Panc1 (cell line): ENCODE results near the gene MYO7B. TPM values are rescaled to one million over a fixed set of nuclear protein-coding genes. Genes with fewer than 3 reads are reported as not detected.

Source experiments
- ATAC-seq: fragments of 200-7000 bp; cut with Tn5 transposase; 2 replicates; pipeline ENCODE4 v1.9.1; 2020; ENCODE audit warnings: mild to moderate bottlenecking, moderate library complexity
- BruUV-seq: library from RNA; stranded (reverse); fragments of 400-500 nt; replicated peaks from 2 replicates; lab custom pipeline; 2021; lab: Mats Ljungman, UMichigan
- CTCF ChIA-PET: fragments of 300-600 bp; sonication (Branson Sonifier 250); formaldehyde crosslinking; loops from one replicate; lab custom pipeline; 2022; ENCODE audit warnings: antibody characterized with exemption; lab: Charles Lee
- POLR2A ChIA-PET: fragments of 300-600 bp; sonication (Branson Sonifier 250); formaldehyde crosslinking; loops from one replicate; lab custom pipeline; 2022; ENCODE audit warnings: antibody characterized with exemption; lab: Charles Lee
- DNase-seq: peaks from one replicate; pipeline ENCODE4 v3.0.0-alpha.2; 2010; ENCODE audit warnings: low read depth, low spot score
- H3K27ac ChIP-seq: 2 replicates; pipeline ENCODE4 v1.5.1; 2011; ENCODE audit warnings: mild to moderate bottlenecking, low read length, inconsistent platforms
- H3K27me3 ChIP-seq: fragments of 200-500 bp; sonication (Bioruptor generic); 2 replicates; pipeline ENCODE4 v1.6.0; 2014; ENCODE audit warnings: low read length, inconsistent platforms; ENCODE audit not compliant: control insufficient read depth, insufficient read depth
- H3K36me3 ChIP-seq: fragments of 200-500 bp; sonication (Bioruptor generic); 2 replicates; pipeline ENCODE4 v1.5.1; 2014; ENCODE audit warnings: inconsistent platforms, mild to moderate bottlenecking, low read length, moderate library complexity; ENCODE audit not compliant: control insufficient read depth, insufficient read depth
- H3K4me1 ChIP-seq: 2 replicates; pipeline ENCODE4 v1.5.1; 2011; ENCODE audit warnings: inconsistent platforms, mild to moderate bottlenecking, low read length, moderate library complexity; ENCODE audit not compliant: control insufficient read depth, insufficient read depth
- H3K4me3 ChIP-seq, 2 experiments: 2 replicates each; pipeline ENCODE4 v1.5.1; 2011 to 2012; ENCODE audit warnings: low read depth in 2 of 2, low read length in 2 of 2, mild to moderate bottlenecking in 2 of 2, inconsistent platforms in 1 of 2, moderate library complexity in 1 of 2
- H3K9me3 ChIP-seq: fragments of 200-500 bp; sonication (Bioruptor generic); 2 replicates; pipeline ENCODE4 v1.5.1; 2014; ENCODE audit warnings: low read depth, mild to moderate bottlenecking, inconsistent platforms, low read length, moderate library complexity; ENCODE audit not compliant: control insufficient read depth, insufficient read depth
- CTCF ChIP-seq: fragments of 450-650 bp; IDR thresholded peaks from 2 replicates; pipeline ENCODE4 v1.5.1; 2017; ENCODE audit warnings: mild to moderate bottlenecking
- POLR2AphosphoS5 ChIP-seq: IDR thresholded peaks from 2 replicates; pipeline ENCODE4 v1.6.1; 2012; ENCODE audit warnings: mild to moderate bottlenecking, low read depth, low read length, moderate library complexity
- REST ChIP-seq, 2 experiments: IDR thresholded peaks; 2 replicates each; pipeline ENCODE4 v1.6.1; 2011 to 2012; ENCODE audit warnings: low read depth in 2 of 2, control low read depth in 1 of 2, low read length in 1 of 2, mild to moderate bottlenecking in 1 of 2, moderate library complexity in 1 of 2; ENCODE audit not compliant: insufficient read depth in 1 of 2
- SIN3A ChIP-seq: IDR thresholded peaks from 2 replicates; pipeline ENCODE4 v1.6.1; 2012; ENCODE audit warnings: low read depth, mild to moderate bottlenecking, low read length, moderate library complexity, borderline replicate concordance; ENCODE audit not compliant: insufficient read depth
- TCF7L2 ChIP-seq: IDR thresholded peaks from 2 replicates; pipeline ENCODE4 v1.6.1; 2011; ENCODE audit warnings: mild to moderate bottlenecking, low read depth, low read length, inconsistent platforms
- in situ Hi-C: cut with HindIII; loops from 2 replicates; pipeline ENCODE4 v1.10.0; 2016; ENCODE audit warnings: low sequenced_read_pairs, low pct_unique_long_range_greater_than_20kb
- intact Hi-C: fragments of 100-400 bp; cut with micrococcal nuclease; formaldehyde crosslinking; loops from one replicate; pipeline ENCODE4 v1.10.0; 2022; ENCODE audit not compliant: unreplicated experiment
- total RNA-seq: library from RNA; stranded (reverse); gene quantifications from one replicate; pipeline ENCODE4 v1.2.1, GENCODE V29; 2021; ENCODE audit not compliant: unreplicated experiment

Gene MYO7B
- total RNA-seq, 1 experiment from 2014 or later, result 0.15 TPM

DNA sequence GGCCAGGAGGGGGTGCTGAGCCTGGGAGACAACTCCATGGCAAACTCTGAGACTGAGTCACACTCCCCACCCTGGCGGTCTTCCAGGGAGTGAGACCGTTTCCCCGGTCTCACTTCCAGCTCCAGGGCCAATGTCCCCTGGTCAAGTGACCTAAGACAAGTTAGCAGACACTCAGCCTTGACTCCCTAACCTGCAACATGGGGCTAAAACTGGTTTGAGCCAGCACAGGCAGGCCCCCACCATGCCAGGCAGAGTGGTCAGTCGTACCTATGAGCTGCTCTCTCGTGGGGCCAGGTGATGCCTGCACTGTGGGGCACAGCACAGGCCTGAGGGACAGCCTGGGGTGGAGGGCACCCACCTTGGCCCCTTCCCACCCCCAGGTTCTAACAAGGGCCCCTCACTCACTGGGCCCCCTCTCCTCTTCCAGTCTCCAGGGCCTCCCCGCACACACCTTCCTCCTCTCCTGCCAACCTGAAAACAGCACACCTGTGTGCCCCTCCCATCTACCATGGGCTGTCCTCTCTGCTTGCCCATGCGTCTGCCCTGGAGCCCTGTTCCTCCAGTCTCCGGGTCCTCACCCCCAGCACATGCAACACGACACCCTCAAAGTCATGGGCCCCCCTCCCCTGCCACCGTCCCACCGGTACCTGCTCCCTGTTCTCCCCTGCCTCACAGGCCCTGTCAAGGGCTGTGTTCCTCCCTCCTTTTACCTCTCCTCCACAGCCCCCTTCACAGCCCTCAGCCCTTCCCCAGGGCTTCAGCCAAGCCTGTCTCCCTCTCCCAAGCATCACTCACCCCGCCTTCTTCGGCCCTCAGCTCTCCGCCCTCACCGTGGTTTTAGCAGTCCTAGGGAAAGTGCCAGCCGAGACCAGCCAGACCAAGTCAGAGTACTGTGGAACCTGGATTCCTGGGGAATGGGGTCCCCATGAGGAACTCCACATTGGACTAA lies 112.0 kb downstream of the MYO7B start:
- Histone ChIP-seq H3K4me1 (peaks cover 6% of the 10 kb centered on the region; the same call in 1 of the 2 replicates), H3K27me3 (no peaks in the 10 kb centered on the region), H3K27ac (no peak overlapping the region), H3K36me3 (no peaks in the 10 kb centered on the region), H3K4me3 (no peak overlapping the region), H3K9me3 (no peaks in the 10 kb centered on the region)
- ChIA-PET POLR2A (no interaction called here), CTCF (interaction anchor here (1.5 kb wide), 1 partner anchor 56 kb away, joined by 7 read pairs; no protein-coding TSS in a partner anchor)
- ATAC-seq (no peak), DNase-seq (no peak)
- BruUV-seq, result no TSS peak
- intact Hi-C loops, result no loop called here
- in situ Hi-C loops, result no loop called here
- no peak for TF ChIP-seq SIN3A
- TF ChIP-seq POLR2AphosphoS5, result no peak
- no peak for TF ChIP-seq CTCF
- no peak for TF ChIP-seq REST (IDR thresholded peaks at IDR 0.05; ENCODE audit: insufficient read depth in 1 of 2, low read depth in 2 of 2, low read length in 1 of 2)
- TF ChIP-seq TCF7L2, result no peak

GRCh38 chr2:127648321-127648720 lies 112.8 kb downstream of the MYO7B start:
- Histone ChIP-seq H3K4me1 (peaks cover 6% of the 10 kb centered on the region; the same call in 1 of the 2 replicates), H3K4me3 (no peak overlapping the region), H3K27me3 (no peaks in the 10 kb centered on the region), H3K9me3 (no peaks in the 10 kb centered on the region), H3K36me3 (no peaks in the 10 kb centered on the region), H3K27ac (no peak overlapping the region)
- ChIA-PET POLR2A (no interaction called here), CTCF (interaction anchor here (1.5 kb wide), 1 partner anchor 57 kb away, joined by 7 read pairs; no protein-coding TSS in a partner anchor)
- ATAC-seq (no peak), DNase-seq (no peak)
- in situ Hi-C loops, result no loop called here
- intact Hi-C loops, result no loop called here
- TF ChIP-seq POLR2AphosphoS5 (no peak), REST (IDR thresholded peaks at IDR 0.05; ENCODE audit: insufficient read depth in 1 of 2, low read depth in 2 of 2, low read length in 1 of 2) (no peak), SIN3A (no peak), CTCF (no peak)
- BruUV-seq, result no TSS peak
